ENCODE data around the gene MAGEA12. TPM values are rescaled to one million over a fixed set of nuclear protein-coding genes. Genes with fewer than 3 reads are reported as not detected.

The MAGEA12 gene
- total and polyA plus RNA-seq, 12 donors = not detected

Other genes starting within 250 kb of the MAGEA12 start
- gene GABRQ, start 95.9 kb upstream of the MAGEA12 start, total RNA-seq = under 1 TPM in 3 of 10 donors, not detected in 7; 0.05 to 0.11 (median 0.06) TPM
- not detected for gene GABRQ, start 95.9 kb upstream of the MAGEA12 start, polyA plus RNA-seq
- gene MAGEA3, start 35.0 kb upstream of the MAGEA12 start, total RNA-seq = not detected
- gene MAGEA3, start 35.0 kb upstream of the MAGEA12 start, polyA plus RNA-seq = not detected
- gene CSAG2, start 24.5 kb upstream of the MAGEA12 start, total RNA-seq = not detected
- gene CSAG2, start 24.5 kb upstream of the MAGEA12 start, polyA plus RNA-seq = not detected
- gene MAGEA2B, start 19.1 kb upstream of the MAGEA12 start, total RNA-seq = not detected
- not detected for gene MAGEA2B, start 19.1 kb upstream of the MAGEA12 start, polyA plus RNA-seq
- gene CSAG1, start within 50 bp of the MAGEA12 start, total RNA-seq = not detected
- not detected for gene CSAG1, start within 50 bp of the MAGEA12 start, polyA plus RNA-seq
- gene MAGEA2, start 20.1 kb downstream of the MAGEA12 start, total RNA-seq = not detected
- not detected for gene MAGEA2, start 20.1 kb downstream of the MAGEA12 start, polyA plus RNA-seq
- gene CSAG3, start 25.5 kb downstream of the MAGEA12 start, total RNA-seq = not detected
- gene CSAG3, start 25.5 kb downstream of the MAGEA12 start, polyA plus RNA-seq = not detected
- not detected for gene MAGEA6, start 35.9 kb downstream of the MAGEA12 start, total RNA-seq
- gene MAGEA6, start 35.9 kb downstream of the MAGEA12 start, polyA plus RNA-seq = not detected
- 10 to 100 TPM; 22.9 to 33.5 (median 25.0) TPM for gene CETN2, start 97.0 kb downstream of the MAGEA12 start, total RNA-seq
- gene CETN2, start 97.0 kb downstream of the MAGEA12 start, polyA plus RNA-seq = 10 to 100 TPM; 25.5 to 35.7 TPM
- 10 to 100 TPM; 12.4 to 32.2 (median 16.1) TPM for gene NSDHL, start 97.3 kb downstream of the MAGEA12 start, total RNA-seq
- 10 to 100 TPM in 1 of 2 donors, 1 to 10 TPM in 1; 8.6 to 41.4 TPM for gene NSDHL, start 97.3 kb downstream of the MAGEA12 start, polyA plus RNA-seq
- gene ZNF185, start 164.3 kb downstream of the MAGEA12 start, total RNA-seq = 1 to 10 TPM; 1.2 to 4.5 (median 1.5) TPM
- gene ZNF185, start 164.3 kb downstream of the MAGEA12 start, polyA plus RNA-seq = under 1 TPM; 0.51 to 0.62 TPM